GM19193 (cell line): ENCODE measurements around the gene PHTF2.

Experiments used
- POLR2A ChIP-seq: IDR thresholded peaks from 4 replicates; pipeline ENCODE4 v1.6.1; 2011; ENCODE audit not compliant: insufficient read depth, insufficient read length; ENCODE audit errors: extremely low read depth

The PHTF2 gene

DNA sequence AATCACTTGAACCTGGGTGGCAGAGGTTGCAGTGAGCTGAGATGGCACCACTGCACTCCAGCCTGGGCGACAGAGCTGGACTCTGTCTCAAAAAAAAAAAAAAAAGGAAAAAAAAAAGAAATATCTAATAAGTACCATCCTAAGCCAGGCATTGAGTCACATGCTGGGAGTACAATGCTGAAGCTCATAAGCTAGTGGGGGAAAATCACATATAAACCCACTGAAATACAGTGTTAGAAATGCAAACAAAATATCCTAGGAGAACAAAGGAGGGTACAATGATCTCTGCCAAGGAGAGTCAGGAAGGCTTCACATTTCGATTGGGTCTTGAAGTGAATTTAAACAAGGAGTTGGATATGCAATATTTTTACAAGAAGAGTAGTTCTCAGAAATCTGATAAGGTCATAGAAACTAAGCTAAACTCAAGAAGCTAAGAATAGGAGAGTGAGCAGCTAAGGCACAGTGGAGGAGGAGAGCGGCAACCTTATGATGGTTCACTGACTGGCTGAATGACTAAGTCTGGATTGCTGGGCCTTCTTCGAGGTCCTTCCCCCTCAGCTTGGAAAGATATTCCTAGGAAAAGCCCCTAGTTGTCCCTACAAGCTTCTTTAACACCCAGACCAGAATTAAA lies 115.5 kb downstream of the PHTF2 start:
- TF ChIP-seq POLR2A: no peak

DNA sequence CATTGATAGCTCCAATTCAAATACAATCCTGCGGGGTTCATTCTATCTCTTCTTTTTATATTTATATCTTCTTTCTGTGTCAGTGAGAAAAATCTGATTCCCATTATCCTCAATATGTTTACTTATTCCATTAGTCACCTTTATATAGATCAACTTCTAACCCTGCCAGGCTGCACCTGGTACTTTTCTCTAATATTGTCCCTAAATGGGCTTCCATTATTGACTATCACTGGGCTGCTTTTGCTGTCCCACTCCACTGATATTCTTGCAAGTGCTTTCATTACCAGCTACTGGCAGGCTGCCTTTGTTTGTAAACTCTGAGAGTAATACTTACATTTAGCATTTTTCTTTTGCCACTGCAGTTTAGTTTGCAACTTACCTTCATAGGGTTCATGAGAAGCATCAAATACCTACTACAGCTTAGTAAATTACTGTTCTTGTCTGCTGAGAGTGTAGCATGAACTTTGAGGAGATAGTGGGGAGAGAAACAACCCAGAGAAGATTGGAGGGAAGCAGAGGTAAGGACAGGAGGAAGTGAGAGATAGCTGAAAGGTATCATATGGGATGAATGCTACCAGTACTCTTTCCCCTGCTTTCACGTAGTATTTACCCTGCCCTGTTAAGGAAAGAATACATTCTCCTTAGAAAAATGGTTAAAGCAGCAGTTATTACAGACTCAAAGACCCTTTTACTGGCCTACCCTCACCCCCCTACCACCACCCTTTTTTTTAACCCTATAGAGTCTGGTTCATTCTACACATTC lies 119.1 kb downstream of the PHTF2 start:
- TF ChIP-seq POLR2A: no peak

DNA sequence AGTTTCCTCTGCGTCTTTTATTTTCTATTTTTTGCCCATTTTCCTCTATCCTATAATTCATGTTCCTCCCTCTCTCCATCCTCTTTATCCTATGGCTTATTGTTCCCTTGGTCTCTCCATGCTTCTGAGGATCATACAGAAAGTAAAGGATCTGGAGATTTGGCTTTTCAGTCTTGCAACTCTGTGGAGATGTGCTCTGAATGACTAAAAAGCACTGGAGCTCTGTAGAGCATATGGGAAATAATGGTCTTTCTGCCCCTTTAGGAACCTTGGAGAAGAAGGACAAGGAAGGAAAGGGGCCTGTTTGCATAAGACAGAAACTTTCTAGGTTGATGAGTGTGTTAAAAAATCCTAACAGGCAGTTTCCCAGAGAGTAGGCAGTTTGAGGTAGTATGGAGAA lies 120.1 kb downstream of the PHTF2 start:
- no peak for TF ChIP-seq POLR2A

DNA sequence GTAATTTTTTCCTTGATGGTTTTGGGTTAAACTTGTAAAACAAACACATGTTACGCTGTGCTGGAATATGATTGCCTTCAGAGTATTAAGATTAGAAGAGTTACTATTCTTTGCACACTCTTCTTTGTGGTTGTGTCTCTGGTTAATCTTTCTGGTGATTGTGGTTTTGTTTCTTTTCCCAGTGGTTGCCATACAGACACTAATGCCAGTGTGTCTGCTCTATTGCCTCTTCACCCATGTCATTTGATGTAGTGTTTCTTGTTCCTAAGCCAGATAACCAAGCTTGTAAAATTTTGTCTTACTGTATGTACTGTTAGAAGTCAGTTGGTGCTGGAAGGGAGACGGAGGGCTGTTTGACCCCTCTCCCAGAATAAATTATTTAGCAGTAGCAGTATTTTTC lies 124.8 kb downstream of the PHTF2 start:
- TF ChIP-seq POLR2A: no peak

DNA sequence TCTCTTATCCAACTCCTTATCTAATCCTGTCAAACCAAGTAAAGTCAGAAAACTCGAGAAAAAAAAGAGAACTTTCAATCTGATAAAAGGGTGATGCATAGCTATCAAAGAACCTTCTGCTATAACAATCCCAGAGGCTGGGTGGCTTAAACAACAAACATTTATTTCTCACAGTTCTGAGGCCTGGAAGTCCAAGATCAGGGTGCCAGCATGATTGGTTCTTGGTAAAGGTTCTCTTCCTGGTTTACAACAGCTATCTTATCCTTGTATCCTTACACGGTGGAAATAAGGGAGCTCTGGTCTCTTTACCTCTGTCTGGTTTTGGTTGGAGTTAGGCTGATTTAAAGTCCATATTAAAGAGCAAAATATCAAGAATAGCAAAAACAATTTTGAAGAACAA lies 131.9 kb downstream of the PHTF2 start:
- TF ChIP-seq POLR2A: no peak

DNA sequence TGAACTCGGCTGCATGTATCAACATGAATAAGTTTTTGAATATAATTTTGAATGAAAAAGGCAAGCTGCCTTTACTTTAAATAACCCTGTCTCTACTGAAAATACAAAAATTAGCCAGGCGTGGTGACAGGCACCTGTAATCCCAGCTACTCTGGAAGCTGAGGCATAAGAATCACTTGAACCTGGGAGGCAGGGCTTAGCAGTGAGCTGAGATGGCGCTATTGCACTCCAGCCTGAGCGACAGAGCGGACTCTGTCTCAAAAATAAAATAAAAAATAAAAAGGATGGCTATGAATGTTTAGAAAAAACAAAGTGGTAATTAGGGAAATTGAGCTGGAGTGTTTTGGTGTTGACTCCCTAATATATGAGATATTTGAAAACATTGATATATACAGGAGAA lies 133.3 kb downstream of the PHTF2 start:
- TF ChIP-seq POLR2A: no peak

DNA sequence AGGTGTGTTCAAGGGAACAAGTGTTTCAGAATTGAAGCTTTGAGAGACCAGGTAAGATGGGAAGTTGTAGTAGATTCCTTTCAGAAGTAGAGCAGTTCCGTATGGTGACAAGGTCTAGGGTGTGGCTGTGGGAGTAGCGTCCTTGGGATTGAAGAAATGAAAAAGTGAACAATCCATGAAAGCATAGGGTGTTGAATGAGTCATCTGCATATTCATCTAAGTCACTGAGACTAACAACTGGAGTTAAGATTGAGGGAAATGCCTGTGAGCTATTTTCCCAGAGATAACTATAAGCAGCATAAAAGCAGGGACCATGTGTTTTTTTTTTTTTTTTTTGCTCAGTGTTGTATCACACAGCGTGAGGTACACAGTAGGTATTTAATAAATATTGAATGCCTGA lies 134.8 kb downstream of the PHTF2 start:
- TF ChIP-seq POLR2A: no peak

DNA sequence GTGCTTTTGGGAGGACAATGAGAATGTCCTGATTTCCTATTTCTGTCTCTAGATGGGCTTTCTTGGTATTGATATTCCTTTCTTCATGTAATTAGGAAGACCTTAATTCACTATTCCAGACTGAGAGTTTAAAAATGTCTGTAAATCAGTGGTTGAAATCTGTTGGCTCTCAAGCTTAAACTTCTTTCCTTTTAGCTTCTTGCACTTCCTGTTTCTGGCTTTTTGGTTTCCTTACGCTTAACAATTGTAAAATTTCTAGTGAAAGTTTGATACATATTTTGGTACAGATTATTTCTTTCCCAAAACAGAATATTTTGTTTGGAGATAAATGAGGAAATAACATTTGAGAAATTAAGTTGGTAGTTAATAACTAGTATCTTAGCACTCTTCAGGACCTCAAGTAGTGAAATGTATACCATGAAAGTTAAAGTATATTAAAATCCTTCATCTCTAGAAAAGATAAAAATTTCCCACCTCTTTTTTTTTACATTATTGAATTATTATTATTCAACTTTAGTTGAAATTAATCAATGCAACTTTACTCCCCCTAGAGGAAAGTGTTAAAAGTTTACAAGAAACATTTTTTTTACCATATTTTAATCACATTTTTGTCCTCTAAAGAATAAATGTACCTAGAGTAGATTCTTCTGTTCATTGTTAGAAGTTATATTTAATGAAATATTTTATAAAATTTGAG lies 137.2 kb downstream of the PHTF2 start:
- TF ChIP-seq POLR2A: no peak

DNA sequence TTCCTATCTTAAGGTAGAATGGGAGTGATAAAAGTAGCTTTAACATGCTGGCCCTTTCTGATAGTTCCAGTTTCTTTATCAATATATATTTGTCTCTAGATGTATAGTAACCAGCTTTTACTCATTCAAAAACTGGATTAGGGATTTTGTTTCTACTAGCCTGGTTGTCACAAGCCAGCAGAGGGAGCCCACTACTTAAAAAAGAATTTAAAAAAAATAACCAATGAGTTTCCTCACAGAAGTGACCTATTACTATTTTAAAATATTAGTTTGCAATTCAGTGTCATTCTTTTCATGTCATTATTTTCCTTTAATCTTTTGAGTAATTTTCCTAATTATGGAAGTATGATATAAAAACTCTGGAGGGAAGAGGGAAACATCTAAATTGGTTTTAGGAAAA lies 142.1 kb downstream of the PHTF2 start:
- no peak for TF ChIP-seq POLR2A

DNA sequence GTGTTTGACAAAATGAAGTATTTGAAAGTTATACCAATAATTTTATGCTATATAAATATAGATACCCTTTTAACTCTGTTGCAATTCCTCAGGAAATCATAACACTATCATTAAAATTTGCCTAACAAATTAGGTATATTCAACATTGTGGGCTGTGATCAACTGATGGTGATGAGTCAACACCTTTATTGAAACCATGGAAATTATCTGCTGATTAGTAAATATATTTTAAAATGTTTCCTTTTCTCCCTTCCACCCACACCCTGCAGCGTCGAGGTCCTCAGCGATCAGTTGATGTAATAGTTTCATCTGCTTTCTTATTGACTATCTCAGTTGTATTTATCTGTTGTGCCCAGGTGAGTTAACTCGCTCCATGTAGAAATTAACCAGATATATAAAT lies 143.9 kb downstream of the PHTF2 start:
- no peak for TF ChIP-seq POLR2A

DNA sequence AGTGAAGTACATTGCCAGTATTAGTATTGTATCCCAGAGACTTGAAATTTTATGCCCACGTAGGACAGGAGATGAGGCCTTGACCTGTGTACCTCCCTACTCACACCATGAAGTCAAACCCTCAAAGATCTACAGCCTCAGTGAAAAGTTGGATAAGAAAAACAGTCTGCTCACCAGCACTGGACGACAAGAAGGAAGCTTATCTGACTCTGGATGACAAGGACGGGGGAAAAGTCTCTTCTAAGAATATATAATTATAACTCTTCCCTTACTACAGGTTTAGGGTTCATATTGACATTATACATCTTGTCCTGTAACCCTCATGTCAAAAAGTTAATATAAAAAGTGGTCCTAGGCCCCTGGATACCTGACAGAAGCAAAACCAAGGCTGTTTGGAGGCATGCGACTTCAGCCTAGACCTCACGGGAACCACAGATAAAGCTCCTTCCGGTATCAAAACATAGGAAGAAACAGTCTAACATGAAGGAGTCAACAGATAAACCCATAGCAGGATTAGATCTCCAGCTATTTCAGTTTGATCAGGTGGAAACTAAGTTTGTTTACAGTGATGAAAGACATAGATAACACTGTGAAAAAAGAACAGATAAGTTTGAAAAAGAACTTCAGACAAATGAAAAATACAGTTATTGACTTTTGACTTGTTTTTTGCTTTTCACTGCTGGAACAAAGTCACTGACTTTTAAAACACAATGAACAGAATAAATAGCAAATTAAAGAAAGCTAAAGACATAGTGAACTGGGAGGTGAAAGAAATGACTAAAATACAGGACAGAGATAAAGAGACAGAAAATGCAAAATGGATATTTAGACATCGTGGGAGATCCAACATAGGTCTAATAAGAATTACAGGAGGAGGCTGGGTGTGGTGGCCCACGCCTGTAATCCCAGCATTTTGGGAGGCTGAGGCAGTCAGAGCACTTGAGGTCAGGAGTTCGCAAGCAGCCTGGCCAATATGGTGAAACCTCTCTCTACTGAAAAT lies 145.9 kb downstream of the PHTF2 start:
- no peak for TF ChIP-seq POLR2A

DNA sequence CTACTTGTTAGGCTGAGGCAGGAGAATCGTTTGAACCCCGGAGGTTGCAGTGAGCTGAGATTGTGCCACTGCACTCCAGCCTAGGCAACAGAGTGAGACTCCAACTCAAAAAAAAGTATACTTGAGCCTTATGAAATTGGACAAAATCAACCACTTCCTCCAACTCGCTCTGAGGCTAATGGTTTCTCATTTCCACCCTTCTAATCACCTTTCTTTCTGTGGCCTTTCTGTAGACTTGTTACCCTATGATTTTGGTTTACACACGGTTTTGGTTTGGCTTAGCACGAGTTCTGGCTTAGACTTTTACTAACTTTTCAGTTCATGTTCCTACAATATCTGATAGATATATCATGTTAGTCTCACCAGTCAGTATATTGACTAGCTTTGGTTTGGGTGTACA lies 152.0 kb downstream of the PHTF2 start:
- no peak for TF ChIP-seq POLR2A

DNA sequence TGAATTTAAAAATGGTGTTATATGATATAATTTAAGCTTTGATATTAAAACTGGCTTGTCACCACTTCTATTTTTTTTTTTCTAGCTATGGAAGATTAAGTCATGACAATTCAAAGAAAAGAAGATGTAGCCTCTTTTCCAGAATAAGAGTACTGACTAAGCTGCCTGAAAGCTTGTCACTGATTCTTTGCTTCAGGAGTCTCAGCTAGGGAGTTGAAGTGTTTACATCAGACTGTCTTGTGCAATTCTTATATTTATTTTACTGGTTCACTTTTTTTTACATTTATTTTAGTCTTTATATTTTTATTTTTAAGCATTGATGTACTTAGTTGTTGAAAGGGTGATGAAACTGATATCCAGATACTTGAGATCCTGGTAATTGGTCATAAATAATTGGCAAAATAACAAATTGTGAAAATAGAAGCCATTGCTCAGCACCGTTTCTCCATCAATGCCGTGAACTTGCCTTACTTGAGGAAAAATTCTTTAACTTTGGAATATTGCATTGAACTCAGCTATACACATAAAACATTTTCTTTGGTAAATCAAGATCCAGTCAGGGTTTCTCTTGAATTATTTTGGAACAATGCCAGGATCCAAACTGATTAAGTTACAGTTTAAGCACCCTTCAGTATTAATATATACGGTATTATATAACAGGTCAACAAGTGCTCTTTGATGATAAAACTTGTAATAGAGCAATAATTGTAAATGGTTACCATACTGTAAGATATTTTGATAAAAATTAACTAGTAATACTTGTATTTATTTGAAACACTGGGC lies 156.4 kb downstream of the PHTF2 start:
- no peak for TF ChIP-seq POLR2A

DNA sequence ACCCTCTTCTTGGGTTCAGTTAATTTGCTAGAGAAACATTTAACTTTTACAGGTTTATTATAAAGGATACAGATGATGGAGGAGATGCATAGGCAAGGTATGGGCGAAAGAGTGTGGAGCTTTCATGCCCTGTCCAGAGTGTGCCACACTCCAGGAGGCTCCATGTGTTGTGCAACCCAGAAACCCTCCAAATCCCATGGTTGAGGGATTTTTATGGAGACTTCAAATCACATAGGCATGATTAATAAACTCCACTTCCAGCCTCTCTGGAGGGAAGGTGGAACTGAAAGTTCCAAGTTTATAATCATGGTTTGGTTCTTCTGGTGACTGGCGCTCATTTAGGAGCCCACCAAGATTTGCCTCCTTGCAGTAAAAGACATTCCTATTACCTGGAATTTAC lies 159.9 kb downstream of the PHTF2 start:
- no peak for TF ChIP-seq POLR2A
